ENCODE results near the gene MAN2B1. TPM values are rescaled to one million over a fixed set of nuclear protein-coding genes. Genes with fewer than 3 reads are reported as not detected.
"Not testable (repeated sequence)": the region's sequence is repeated elsewhere in the genome, so short reads cannot be mapped to it uniquely, and the experiment has no call there.

MAN2B1 gene
- total RNA-seq, 2 experiments from 2014 or later, result 95.5 to 102 TPM

DNA sequence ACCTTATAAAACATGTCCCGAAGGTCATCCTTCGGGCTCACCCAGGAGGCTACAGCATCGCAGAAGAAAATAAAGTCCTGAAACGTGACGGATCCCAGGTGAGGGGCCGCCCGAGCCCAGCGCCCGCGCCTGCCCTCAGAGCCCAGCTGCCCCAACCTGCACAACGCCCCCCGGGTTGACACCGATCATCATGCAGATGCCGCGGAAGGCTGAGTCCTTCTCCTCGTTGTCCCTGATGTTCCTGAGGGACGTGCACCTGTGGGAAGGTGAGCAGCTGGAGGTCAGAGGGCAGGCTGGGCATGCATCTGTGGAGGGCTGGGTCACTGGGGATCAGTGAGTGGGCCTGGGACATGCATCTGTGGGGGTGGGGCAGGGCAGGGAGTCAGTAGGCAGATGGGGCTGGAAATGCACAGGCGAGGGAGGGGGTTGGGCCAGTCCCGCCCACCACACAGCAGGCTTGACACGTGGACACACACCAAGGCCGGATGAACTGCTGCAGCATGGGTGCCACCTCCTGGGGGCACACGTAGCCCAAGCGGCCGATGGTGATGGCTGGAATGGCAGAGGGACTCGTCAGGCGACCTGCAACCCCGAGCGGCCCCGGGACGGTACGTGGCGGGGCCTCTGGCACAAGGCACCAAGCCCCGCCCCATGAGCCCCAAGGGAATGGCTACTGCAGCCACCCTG, 35.2 kb upstream of the MAN2B1 start:
- DNase-seq, result no peak
- Mint-ChIP-seq H3K27ac (no peak overlapping the region), H3K4me1 (ENCODE audit: low read depth) (peaks cover 4% of the 10 kb centered on the region), H3K27me3 (ENCODE audit: low read depth) (no peaks in the 10 kb centered on the region), H3K9me3 (ENCODE audit: insufficient read depth) (no peaks in the 10 kb centered on the region), H3K36me3 (ENCODE audit: low read depth) (peaks cover 54% of the 10 kb centered on the region), H3K4me3 (no peak overlapping the region)
- CTCF ChIA-PET, result no interaction called here
- POLR2A ChIA-PET, result no interaction called here
- ATAC-seq, result no peak

DNA sequence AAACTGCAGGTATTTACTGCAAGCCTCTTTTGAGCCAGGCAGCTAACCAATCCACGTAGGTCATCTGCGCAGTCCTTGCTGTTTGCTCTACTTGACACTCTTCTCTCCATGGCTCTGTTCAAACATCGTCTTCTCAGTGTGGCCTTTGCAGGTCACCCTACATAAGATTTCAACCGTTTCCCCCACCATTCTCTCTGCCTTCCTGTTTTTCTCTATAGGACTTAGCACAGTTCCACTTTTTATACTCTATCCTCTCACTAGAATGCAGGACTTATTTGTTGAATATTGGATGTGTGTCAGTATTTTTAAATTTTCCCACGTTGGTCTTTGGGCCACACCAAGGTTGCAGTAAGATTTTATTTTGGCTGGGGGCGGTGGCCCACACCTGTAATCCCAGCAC, 31.6 kb upstream of the MAN2B1 start:
- Mint-ChIP-seq H3K27ac (peak overlapping the region; percentile 80), H3K4me3 (no peak overlapping the region), H3K4me1 (ENCODE audit: low read depth) (peaks cover 26% of the 10 kb centered on the region), H3K9me3 (ENCODE audit: insufficient read depth) (no peaks in the 10 kb centered on the region), H3K36me3 (ENCODE audit: low read depth) (peaks cover 31% of the 10 kb centered on the region), H3K27me3 (ENCODE audit: low read depth) (no peaks in the 10 kb centered on the region)
- POLR2A ChIA-PET, result no interaction called here
- DNase-seq (no peak), ATAC-seq (no peak)
- CTCF ChIA-PET, result interaction anchor here (1.4 kb wide), 1 partner anchor 25 kb away, joined by 3 read pairs; the partner anchor contains the start of gene TNPO2

DNA sequence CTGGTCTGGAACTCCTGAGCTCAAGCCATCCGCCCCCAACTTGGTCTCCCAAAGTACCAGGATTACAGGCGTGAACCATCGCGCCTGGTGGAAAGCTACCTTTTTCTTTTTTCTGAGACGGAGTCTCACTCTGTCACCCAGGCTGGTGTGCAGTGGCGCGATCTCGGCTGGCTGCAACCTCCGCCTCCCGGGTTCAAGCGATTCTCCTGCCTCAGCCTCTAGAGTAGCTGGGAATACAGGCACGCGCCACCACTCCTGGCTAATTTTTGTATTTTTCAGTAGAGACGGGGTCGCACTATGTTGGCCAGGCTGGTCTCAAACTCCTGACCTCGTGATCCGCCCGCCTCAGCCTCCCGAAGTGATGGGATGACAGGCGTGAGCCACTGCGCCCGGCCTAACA, 30.9 kb upstream of the MAN2B1 start:
- H3K9me3 Mint-ChIP-seq (ENCODE audit: insufficient read depth); ATAC-seq; DNase-seq; H3K27me3 Mint-ChIP-seq (ENCODE audit: low read depth): not testable (repeated sequence)
- peak overlapping the region; percentile 45 for H3K4me3 Mint-ChIP-seq
- ChIA-PET POLR2A (interaction anchor here (1.5 to 2.6 kb wide), 3 partner anchors 11 to 24 kb away, joined by 5 to 8 read pairs (median 5); no protein-coding TSS in a partner anchor), CTCF (interaction anchor here (1.0 to 2.4 kb wide), 4 partner anchors 25 to 151 kb away, joined by 3 to 13 read pairs (median 6); partner anchors contain the start of gene TRIR)
- peaks cover 26% of the 10 kb centered on the region for H3K36me3 Mint-ChIP-seq (ENCODE audit: low read depth)
- H3K27ac Mint-ChIP-seq, result peak overlapping the region; percentile 67
- H3K4me1 Mint-ChIP-seq (ENCODE audit: low read depth), result peaks cover 26% of the 10 kb centered on the region

DNA sequence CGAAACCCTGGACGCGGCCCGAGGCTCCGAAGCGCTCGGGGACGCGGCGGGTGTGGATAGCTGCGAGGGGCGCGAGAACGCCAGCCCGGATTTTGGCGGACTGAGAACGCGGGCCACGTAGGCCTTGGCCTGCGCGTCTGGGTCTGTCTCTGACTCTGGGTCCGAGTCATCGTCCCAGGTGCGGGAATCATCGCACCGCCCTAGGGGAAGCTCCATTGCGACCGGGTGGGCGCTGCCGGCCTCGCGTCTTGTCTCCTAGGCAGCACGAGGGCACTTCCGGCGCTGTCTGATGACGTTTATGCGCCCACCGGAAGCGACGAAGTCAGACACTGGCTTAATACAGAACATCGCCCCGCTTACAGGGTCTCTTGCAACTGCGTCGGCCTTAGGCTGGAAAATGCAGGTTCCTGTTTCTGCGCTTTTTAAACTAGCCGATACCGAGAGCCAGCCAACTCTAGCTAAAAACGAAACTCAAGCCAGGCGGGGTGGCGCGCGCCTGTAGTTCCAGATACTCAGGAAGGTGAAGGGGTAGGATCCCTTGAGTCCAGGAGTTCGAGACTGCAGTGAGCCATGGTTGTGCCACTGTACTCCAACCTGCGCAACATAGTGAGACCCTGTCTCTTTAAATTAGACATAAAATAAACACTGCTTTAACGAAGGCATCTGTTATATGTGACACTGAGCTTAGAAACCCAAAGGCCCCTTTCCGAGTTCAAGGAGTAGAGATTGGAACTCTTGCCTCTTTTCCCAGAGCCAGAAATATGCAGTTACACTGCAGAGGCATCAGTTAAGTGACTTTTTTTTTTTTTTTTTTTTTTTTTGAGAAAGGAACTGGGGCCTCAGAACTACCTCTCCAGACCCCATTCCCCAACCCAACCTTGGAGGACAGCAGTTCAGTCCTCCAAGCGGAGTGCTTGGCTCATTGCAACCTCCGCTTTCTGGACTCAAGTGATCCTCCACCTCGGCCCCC, 30.1 kb upstream of the MAN2B1 start, which contains the start of gene FBXW9:
TSS of gene FBXW9 (minus strand) at position 266 of the 970 bp plus-strand sequence. CDS start at position 216, 50 bp downstream.
- Mint-ChIP-seq H3K27me3 (ENCODE audit: low read depth) (no peaks in the 10 kb centered on the region), H3K9me3 (ENCODE audit: insufficient read depth) (no peaks in the 10 kb centered on the region), H3K36me3 (ENCODE audit: low read depth) (peaks cover 24% of the 10 kb centered on the region), H3K27ac (peak within 1 kb of the TSS; percentile 98), H3K4me1 (ENCODE audit: low read depth) (peaks cover 26% of the 10 kb centered on the region), H3K4me3 (peak within 1 kb of the TSS; percentile 89)
- ChIA-PET CTCF (interaction anchor here (1.0 to 2.4 kb wide), 7 partner anchors 20 to 151 kb away, joined by 3 to 13 read pairs (median 3); partner anchors contain the start of gene TRIR), POLR2A (interaction anchor here (0.6 to 2.6 kb wide), 10 partner anchors 10 to 106 kb away, joined by 3 to 18 read pairs (median 5); partner anchors contain the start of genes DHPS and TRIR)
- ATAC-seq (peak; percentile 90), DNase-seq (peak; percentile 98)

DNA sequence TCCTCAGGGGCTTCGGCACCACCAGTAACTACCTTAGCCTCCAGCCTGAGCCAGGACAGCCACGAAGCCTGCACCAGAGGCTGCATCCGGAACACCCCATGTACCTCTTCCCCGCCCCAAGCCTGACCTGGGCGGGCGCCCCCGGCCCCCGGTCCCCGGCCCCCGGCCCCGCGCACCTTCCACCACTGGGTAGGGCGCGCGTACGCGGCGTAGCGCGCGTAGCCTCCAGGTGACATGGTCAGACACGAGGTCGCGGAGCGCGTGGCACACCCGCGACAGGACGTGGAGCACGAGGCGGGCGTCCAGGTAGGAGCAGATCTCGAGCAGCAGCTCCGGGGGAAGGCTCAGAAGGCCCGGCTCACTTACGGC, 29.4 kb upstream of the MAN2B1 start:
- Mint-ChIP-seq H3K4me1 (ENCODE audit: low read depth) (peaks cover 26% of the 10 kb centered on the region), H3K27ac (peak overlapping the region; percentile 98), H3K36me3 (ENCODE audit: low read depth) (peaks cover 19% of the 10 kb centered on the region), H3K27me3 (ENCODE audit: low read depth) (no peaks in the 10 kb centered on the region), H3K9me3 (ENCODE audit: insufficient read depth) (no peaks in the 10 kb centered on the region), H3K4me3 (peak overlapping the region; percentile 89)
- ChIA-PET CTCF (interaction anchor here (1.1 to 2.4 kb wide), 5 partner anchors 19 to 100 kb away, joined by 3 to 13 read pairs (median 4); partner anchors contain the start of gene TRIR), POLR2A (interaction anchor here (0.6 to 2.6 kb wide), 10 partner anchors 10 to 107 kb away, joined by 3 to 18 read pairs (median 5); partner anchors contain the start of genes DHPS and TRIR)
- ATAC-seq (peak; percentile 29), DNase-seq (no peak)

DNA sequence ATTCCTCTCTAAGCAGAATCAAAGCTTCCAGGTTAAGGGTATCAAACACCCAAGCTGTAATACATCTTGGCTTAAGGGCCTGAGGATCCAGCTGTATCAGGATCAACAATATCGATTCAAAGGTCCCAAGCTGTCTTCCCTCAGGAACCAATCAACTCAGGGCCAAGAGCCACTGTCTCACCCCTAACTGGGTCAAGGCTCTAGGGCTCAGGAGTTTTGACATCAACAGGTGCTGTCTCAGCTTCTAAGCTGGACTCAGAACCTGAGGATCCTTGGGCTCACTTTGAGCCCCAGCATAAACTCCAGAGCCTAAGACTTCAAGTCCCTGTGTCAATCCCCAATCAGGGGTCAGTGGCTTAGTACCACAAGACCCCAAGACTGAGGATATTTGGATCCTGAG, 29.0 kb upstream of the MAN2B1 start:
- H3K4me3 Mint-ChIP-seq, result peak overlapping the region; percentile 89
- POLR2A ChIA-PET, result interaction anchor here (0.5 to 2.6 kb wide), 6 partner anchors 9 to 243 kb away, joined by 3 to 18 read pairs (median 4); partner anchors contain the start of genes CALR, DHPS and TRIR
- peak overlapping the region; percentile 81 for H3K27ac Mint-ChIP-seq
- ATAC-seq (no peak), DNase-seq (no peak)
- CTCF ChIA-PET, result interaction anchor here (0.7 to 2.4 kb wide), 3 partner anchors 19 to 24 kb away, joined by 3 to 13 read pairs (median 4); no protein-coding TSS in a partner anchor
- peaks cover 26% of the 10 kb centered on the region for H3K4me1 Mint-ChIP-seq (ENCODE audit: low read depth)
- no peaks in the 10 kb centered on the region for H3K9me3 Mint-ChIP-seq (ENCODE audit: insufficient read depth)
- no peaks in the 10 kb centered on the region for H3K27me3 Mint-ChIP-seq (ENCODE audit: low read depth)
- H3K36me3 Mint-ChIP-seq (ENCODE audit: low read depth), result peaks cover 14% of the 10 kb centered on the region

DNA sequence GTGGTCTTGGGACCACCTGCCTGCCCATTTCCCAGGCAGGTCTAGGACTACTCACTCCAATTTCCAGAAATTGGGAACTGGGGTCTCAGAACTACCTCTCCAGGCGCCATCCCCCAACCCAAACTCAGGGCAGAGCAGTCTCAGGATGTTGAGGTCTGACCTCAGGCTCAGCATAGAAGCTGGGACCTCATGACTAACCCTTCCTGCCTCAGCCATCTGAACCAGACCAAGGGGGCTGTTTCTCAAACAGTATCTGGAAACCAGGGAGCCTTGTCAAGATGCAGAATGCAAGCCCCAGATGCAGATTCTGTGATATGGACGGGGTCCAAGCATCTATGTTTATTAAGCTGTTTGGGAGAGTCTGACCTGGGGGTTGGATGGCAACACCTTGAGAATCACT, 28.6 kb upstream of the MAN2B1 start:
- Mint-ChIP-seq H3K27me3 (ENCODE audit: low read depth) (no peaks in the 10 kb centered on the region), H3K4me3 (peak overlapping the region; percentile 49), H3K27ac (peak overlapping the region; percentile 28), H3K4me1 (ENCODE audit: low read depth) (peaks cover 26% of the 10 kb centered on the region), H3K36me3 (ENCODE audit: low read depth) (peaks cover 13% of the 10 kb centered on the region), H3K9me3 (ENCODE audit: insufficient read depth) (no peaks in the 10 kb centered on the region)
- DNase-seq (no peak), ATAC-seq (no peak)
- CTCF ChIA-PET, result interaction anchor here (0.7 to 2.4 kb wide), 2 partner anchors 23 to 25 kb away, joined by 4 to 13 read pairs; no protein-coding TSS in a partner anchor
- POLR2A ChIA-PET, result interaction anchor here (0.5 to 2.6 kb wide), 6 partner anchors 9 to 244 kb away, joined by 3 to 18 read pairs (median 4); partner anchors contain the start of genes CALR, DHPS and TRIR

DNA sequence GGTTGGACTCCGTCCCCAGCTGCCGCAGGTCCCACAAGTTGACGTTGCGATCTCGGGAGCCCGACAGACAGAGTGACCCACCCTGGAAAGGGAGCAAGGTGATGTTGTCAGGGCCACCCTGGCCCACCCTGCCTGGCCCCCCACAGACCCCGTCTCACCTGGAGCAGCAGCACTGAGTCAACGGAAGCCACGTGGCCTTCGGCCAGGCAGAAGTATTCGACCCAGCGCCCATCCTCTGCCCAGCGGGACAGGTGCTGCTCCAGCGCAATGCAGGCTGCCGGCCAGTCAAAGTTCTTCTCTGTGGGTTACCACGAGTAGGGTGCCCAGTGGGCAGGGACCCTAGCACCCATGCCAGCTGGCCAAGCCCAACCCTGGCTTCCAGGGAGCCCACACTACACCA, 28.1 kb upstream of the MAN2B1 start:
- H3K4me3 Mint-ChIP-seq, result no peak overlapping the region
- ChIA-PET CTCF (interaction anchor here (2.4 kb wide), 1 partner anchor 22 kb away, joined by 13 read pairs; no protein-coding TSS in a partner anchor), POLR2A (interaction anchor here (0.7 to 2.4 kb wide), 2 partner anchors 9 to 13 kb away, joined by 3 to 18 read pairs; partner anchors contain the start of gene DHPS)
- H3K27ac Mint-ChIP-seq, result no peak overlapping the region
- peaks cover 26% of the 10 kb centered on the region for H3K4me1 Mint-ChIP-seq (ENCODE audit: low read depth)
- peaks cover 10% of the 10 kb centered on the region for H3K36me3 Mint-ChIP-seq (ENCODE audit: low read depth)
- H3K9me3 Mint-ChIP-seq (ENCODE audit: insufficient read depth), result no peaks in the 10 kb centered on the region
- H3K27me3 Mint-ChIP-seq (ENCODE audit: low read depth), result no peaks in the 10 kb centered on the region
- DNase-seq (no peak), ATAC-seq (no peak)

DNA sequence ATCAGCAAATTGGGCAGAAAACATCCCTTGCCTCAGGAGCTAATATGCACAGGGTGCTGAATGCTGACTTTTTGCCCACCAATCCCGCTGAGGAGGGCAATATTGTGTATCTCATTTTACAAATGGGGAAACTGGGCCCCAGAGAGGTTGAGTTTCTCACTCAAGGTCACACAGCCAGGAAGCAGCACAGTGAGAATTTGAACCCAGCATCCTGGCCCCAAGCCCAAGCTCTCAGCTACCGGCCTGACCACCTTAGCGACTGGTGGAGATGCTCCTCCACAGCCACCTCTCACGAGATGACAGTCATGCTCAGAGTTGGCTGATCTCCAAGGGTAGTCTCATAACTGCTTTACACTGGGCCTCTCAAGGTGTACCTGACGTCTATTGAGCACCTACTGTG, 26.4 kb upstream of the MAN2B1 start:
- Mint-ChIP-seq H3K4me1 (ENCODE audit: low read depth) (peaks cover 23% of the 10 kb centered on the region), H3K9me3 (ENCODE audit: insufficient read depth) (no peaks in the 10 kb centered on the region), H3K4me3 (no peak overlapping the region), H3K27me3 (ENCODE audit: low read depth) (no peaks in the 10 kb centered on the region), H3K36me3 (ENCODE audit: low read depth) (peaks cover 3% of the 10 kb centered on the region), H3K27ac (no peak overlapping the region)
- ATAC-seq, result no peak
- POLR2A ChIA-PET, result interaction anchor here (1.0 kb wide), 1 partner anchor 30 kb away, joined by 4 read pairs; no protein-coding TSS in a partner anchor
- no peak for DNase-seq
- CTCF ChIA-PET, result interaction anchor here (1.1 to 1.2 kb wide), 2 partner anchors 17 to 390 kb away, joined by 3 read pairs; no protein-coding TSS in a partner anchor

DNA sequence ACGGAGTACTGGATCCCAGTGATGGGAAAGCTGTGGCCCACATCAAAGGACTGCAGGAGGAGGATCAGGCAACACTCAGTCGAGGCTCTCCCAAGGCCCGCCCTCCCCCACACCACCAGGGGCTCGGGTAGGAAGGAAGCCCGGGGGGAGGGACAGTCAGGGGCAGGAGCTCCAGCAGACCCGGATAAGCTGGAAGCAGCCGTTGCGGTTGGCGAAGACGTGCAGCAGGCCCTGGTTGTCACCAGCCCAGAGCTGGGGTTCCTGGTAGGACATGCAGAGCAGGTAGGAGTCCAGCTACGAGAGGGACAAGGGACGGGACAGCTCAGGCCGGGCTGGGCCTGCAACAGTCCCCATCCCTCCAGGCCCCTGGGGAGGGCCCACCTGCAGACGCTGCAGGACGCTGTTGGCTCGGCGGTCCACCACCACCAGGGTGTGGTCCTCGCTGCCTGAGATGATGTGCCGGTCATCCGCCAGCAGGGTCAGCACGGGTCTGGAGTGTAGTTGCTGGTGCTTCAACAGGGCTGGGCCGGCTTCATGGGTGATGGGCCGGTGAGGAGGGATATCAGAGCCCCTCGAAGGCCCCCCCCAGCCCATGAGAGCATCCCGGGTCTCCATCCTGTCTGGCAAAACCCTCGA, 23.2 kb upstream of the MAN2B1 start:
- DNase-seq (no peak), ATAC-seq (no peak)
- Mint-ChIP-seq H3K9me3 (ENCODE audit: insufficient read depth) (no peaks in the 10 kb centered on the region), H3K4me1 (ENCODE audit: low read depth) (peaks cover 6% of the 10 kb centered on the region), H3K27me3 (ENCODE audit: low read depth) (no peaks in the 10 kb centered on the region), H3K4me3 (no peak overlapping the region), H3K27ac (no peak overlapping the region), H3K36me3 (ENCODE audit: low read depth) (no peaks in the 10 kb centered on the region)
- ChIA-PET CTCF (no interaction called here), POLR2A (no interaction called here)

DNA sequence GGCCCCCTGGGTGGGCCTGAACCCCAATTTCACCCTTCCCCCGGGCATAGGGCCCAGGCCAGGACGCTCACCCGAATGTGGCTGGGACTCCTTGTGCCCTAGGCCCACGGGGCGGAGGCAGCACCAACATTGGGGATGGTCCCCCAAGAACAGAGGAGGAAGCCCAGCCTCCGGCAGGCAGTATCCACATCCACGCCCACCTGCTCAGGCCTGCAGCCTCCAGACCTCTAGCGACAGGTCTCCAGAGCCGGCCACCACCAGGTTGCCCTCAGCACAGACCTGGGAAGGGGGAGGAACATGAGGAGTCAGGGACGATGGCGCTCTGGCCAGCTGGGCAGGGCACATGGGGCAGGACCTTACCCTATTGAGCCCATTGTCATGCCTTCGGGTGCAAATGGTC, 22.5 kb upstream of the MAN2B1 start:
- Mint-ChIP-seq H3K9me3 (ENCODE audit: insufficient read depth) (no peaks in the 10 kb centered on the region), H3K27ac (no peak overlapping the region), H3K4me3 (no peak overlapping the region), H3K27me3 (ENCODE audit: low read depth) (no peaks in the 10 kb centered on the region), H3K4me1 (ENCODE audit: low read depth) (no peaks in the 10 kb centered on the region), H3K36me3 (ENCODE audit: low read depth) (no peaks in the 10 kb centered on the region)
- ATAC-seq (no peak), DNase-seq (no peak)
- CTCF ChIA-PET, result no interaction called here
- POLR2A ChIA-PET, result no interaction called here

Data from activated CD8-positive, alpha-beta T cell treated with anti-CD3 and anti-CD28 coated beads, Interleukin-2, amount 10 ng/mL, durations not matched to agents 7 days and 5 days (primary cell).